GM23338 (cell line): Measurements from ENCODE around the gene SIRT7. TPM values are rescaled to one million over a fixed set of nuclear protein-coding genes. Genes with fewer than 3 reads are reported as not detected.

Experiments
- ATAC-seq: fragments of 200-7000 bp; cut with Tn5 transposase; 3 replicates; pipeline ENCODE4 v1.9.1; 2020
- DNase-seq: peaks from one replicate; pipeline ENCODE4 v3.0.0-alpha.2; 2015; ENCODE audit warnings: low spot score
- H2AFZ ChIP-seq: fragments of 200-600 bp; sonication (generic); 2 replicates; pipeline ENCODE4 v1.8.0; 2016; ENCODE audit warnings: antibody characterized with exemption, mild to moderate bottlenecking, moderate library complexity
- H3F3A ChIP-seq: fragments of 200-600 bp; sonication (generic); replicated peaks from 2 replicates; pipeline ENCODE4 v1.8.0; 2017; ENCODE audit warnings: antibody characterized with exemption, mixed run types, low read depth
- H3K27ac ChIP-seq: fragments of 200-600 bp; sonication (generic); 2 replicates; pipeline ENCODE4 v1.6.1; 2016; ENCODE audit warnings: low read depth
- H3K27me3 ChIP-seq: fragments of 200-600 bp; sonication (generic); 2 replicates; pipeline ENCODE4 v1.8.0; 2016; ENCODE audit warnings: mild to moderate bottlenecking, mixed run types, moderate library complexity; ENCODE audit not compliant: insufficient read depth
- H3K36me3 ChIP-seq: fragments of 200-600 bp; sonication (generic); 2 replicates; pipeline ENCODE4 v1.8.0; 2016; ENCODE audit warnings: mild to moderate bottlenecking; ENCODE audit not compliant: insufficient read depth
- H3K4me1 ChIP-seq: fragments of 200-600 bp; sonication (generic); 2 replicates; pipeline ENCODE4 v1.8.0; 2016; ENCODE audit warnings: mild to moderate bottlenecking, moderate library complexity; ENCODE audit not compliant: insufficient read depth
- H3K4me2 ChIP-seq: fragments of 200-600 bp; sonication (generic); 2 replicates; pipeline ENCODE4 v1.7.1; 2017; ENCODE audit warnings: mixed run types
- H3K4me3 ChIP-seq: fragments of 200-600 bp; sonication (generic); 2 replicates; pipeline ENCODE4 v1.6.1; 2016; ENCODE audit warnings: mixed run types
- H3K79me2 ChIP-seq: fragments of 200-600 bp; sonication (generic); replicated peaks from 2 replicates; pipeline ENCODE4 v1.8.0; 2017; ENCODE audit warnings: mild to moderate bottlenecking; ENCODE audit not compliant: insufficient read depth
- H3K9me2 ChIP-seq: fragments of 200-600 bp; sonication (generic); 2 replicates; pipeline ENCODE4 v1.8.0; 2017; ENCODE audit not compliant: insufficient read depth
- H4K20me1 ChIP-seq: fragments of 200-600 bp; sonication (generic); replicated peaks from 2 replicates; pipeline ENCODE4 v1.8.0; 2017; ENCODE audit warnings: mild to moderate bottlenecking; ENCODE audit not compliant: insufficient read depth
- H3K27ac Mint-ChIP-seq: 2 replicates; pipeline ENCODE4 v1.8.0; 2020; ENCODE audit warnings: inconsistent platforms, mild to moderate bottlenecking, moderate library complexity, mixed read lengths
- H3K27me3 Mint-ChIP-seq: 3 replicates; pipeline ENCODE4 v1.8.0; 2022; ENCODE audit warnings: low read depth, mild to moderate bottlenecking, moderate library complexity, mixed read lengths, inconsistent platforms; ENCODE audit not compliant: insufficient read depth, poor library complexity
- H3K36me3 Mint-ChIP-seq: 3 replicates; pipeline ENCODE4 v1.8.0; 2021; ENCODE audit warnings: low read depth, mild to moderate bottlenecking, inconsistent platforms, moderate library complexity, mixed read lengths
- H3K4me1 Mint-ChIP-seq: 3 replicates; pipeline ENCODE4 v1.8.0; 2020; ENCODE audit warnings: mild to moderate bottlenecking, inconsistent platforms, mixed read lengths
- H3K4me3 Mint-ChIP-seq: 3 replicates; pipeline ENCODE4 v1.8.0; 2021; ENCODE audit warnings: moderate library complexity, mild to moderate bottlenecking, inconsistent platforms, mixed read lengths
- H3K9me3 Mint-ChIP-seq: 3 replicates; pipeline ENCODE4 v1.8.0; 2020; ENCODE audit warnings: moderate library complexity, mild to moderate bottlenecking, inconsistent platforms, mixed read lengths
- CREB1 ChIP-seq: fragments of 250-450 bp; sonication (Bioruptor Pico); IDR thresholded peaks from 2 replicates; pipeline ENCODE4 v1.5.0; 2020; ENCODE audit warnings: low read depth, mild to moderate bottlenecking, moderate library complexity
- EZH2 ChIP-seq: fragments of 200-600 bp; sonication (generic); IDR thresholded peaks from one replicate; pipeline ENCODE4 v1.8.0; 2017; ENCODE audit warnings: antibody characterized with exemption, mild to moderate bottlenecking, low read depth; ENCODE audit not compliant: unreplicated experiment
- EZH2phosphoT487 ChIP-seq: fragments of 200-600 bp; sonication (generic); IDR thresholded peaks from one replicate; pipeline ENCODE4 v1.8.1; 2018; ENCODE audit warnings: antibody characterized with exemption; ENCODE audit not compliant: unreplicated experiment
- JUNB ChIP-seq: IDR thresholded peaks from one replicate; pipeline ENCODE4 v1.6.1; 2016; ENCODE audit warnings: antibody characterized with exemption; ENCODE audit not compliant: unreplicated experiment
- NANOG ChIP-seq: IDR thresholded peaks from 2 replicates; pipeline ENCODE4 v1.6.1; 2016; ENCODE audit warnings: antibody characterized with exemption, borderline replicate concordance
- POLR2AphosphoS5 ChIP-seq: IDR thresholded peaks from 2 replicates; pipeline ENCODE4 v1.6.1; 2016; ENCODE audit warnings: antibody characterized with exemption, low read depth
- polyA plus RNA-seq: library from polyadenylated mRNA; unstranded; fragments of >200 nt; fragmentation: Nextera tagmentation; extraction: Ambion mirVana; gene quantifications from 2 replicates; pipeline ENCODE4 v1.2.1, GENCODE V29; 2016
- total RNA-seq: library from RNA; depleted of rRNA; stranded (reverse); fragments of >200 nt; shearing (Covaris generic); gene quantifications from 2 replicates; pipeline ENCODE4 v1.2.3, GENCODE V29; 2014
- TF ChIP-seq, protein P1 (sequence below): IDR thresholded peaks from one replicate; pipeline ENCODE4 v1.6.1; 2018; ENCODE audit warnings: antibody characterized with exemption; ENCODE audit not compliant: unreplicated experiment
- TF ChIP-seq, protein P2 (sequence below): IDR thresholded peaks from 2 replicates; pipeline ENCODE4 v1.6.1; 2016; ENCODE audit warnings: antibody characterized with exemption

SIRT7 gene
- total and polyA plus RNA-seq, 2 experiments from 2014 or later, result 16.3 to 20.8 TPM

DNA sequence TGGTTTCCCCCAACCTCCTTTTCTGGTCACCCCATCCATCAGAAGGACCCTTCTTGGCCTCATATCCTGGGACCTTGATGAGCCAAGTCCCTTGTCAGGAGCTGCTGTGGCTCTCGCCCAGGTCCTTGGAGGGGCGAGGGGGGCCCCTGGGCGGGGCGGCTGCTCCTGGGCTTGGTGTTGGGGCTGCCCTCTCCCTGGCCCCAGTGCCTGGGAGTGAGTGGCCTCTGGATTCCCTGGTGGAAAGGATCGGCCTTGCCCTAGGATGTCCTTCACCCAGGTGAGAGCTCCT, 49.2 kb upstream of the SIRT7 start (continued):
- TF ChIP-seq, protein P1, sequence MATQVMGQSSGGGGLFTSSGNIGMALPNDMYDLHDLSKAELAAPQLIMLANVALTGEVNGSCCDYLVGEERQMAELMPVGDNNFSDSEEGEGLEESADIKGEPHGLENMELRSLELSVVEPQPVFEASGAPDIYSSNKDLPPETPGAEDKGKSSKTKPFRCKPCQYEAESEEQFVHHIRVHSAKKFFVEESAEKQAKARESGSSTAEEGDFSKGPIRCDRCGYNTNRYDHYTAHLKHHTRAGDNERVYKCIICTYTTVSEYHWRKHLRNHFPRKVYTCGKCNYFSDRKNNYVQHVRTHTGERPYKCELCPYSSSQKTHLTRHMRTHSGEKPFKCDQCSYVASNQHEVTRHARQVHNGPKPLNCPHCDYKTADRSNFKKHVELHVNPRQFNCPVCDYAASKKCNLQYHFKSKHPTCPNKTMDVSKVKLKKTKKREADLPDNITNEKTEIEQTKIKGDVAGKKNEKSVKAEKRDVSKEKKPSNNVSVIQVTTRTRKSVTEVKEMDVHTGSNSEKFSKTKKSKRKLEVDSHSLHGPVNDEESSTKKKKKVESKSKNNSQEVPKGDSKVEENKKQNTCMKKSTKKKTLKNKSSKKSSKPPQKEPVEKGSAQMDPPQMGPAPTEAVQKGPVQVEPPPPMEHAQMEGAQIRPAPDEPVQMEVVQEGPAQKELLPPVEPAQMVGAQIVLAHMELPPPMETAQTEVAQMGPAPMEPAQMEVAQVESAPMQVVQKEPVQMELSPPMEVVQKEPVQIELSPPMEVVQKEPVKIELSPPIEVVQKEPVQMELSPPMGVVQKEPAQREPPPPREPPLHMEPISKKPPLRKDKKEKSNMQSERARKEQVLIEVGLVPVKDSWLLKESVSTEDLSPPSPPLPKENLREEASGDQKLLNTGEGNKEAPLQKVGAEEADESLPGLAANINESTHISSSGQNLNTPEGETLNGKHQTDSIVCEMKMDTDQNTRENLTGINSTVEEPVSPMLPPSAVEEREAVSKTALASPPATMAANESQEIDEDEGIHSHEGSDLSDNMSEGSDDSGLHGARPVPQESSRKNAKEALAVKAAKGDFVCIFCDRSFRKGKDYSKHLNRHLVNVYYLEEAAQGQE, result no peak
- no peak for TF ChIP-seq CREB1 (CRISPR knock-in tag)
- no peak for TF ChIP-seq POLR2AphosphoS5
- TF ChIP-seq EZH2, result no peak
- TF ChIP-seq EZH2phosphoT487, result no peak
- TF ChIP-seq NANOG, result no peak
- no peak for TF ChIP-seq JUNB

DNA sequence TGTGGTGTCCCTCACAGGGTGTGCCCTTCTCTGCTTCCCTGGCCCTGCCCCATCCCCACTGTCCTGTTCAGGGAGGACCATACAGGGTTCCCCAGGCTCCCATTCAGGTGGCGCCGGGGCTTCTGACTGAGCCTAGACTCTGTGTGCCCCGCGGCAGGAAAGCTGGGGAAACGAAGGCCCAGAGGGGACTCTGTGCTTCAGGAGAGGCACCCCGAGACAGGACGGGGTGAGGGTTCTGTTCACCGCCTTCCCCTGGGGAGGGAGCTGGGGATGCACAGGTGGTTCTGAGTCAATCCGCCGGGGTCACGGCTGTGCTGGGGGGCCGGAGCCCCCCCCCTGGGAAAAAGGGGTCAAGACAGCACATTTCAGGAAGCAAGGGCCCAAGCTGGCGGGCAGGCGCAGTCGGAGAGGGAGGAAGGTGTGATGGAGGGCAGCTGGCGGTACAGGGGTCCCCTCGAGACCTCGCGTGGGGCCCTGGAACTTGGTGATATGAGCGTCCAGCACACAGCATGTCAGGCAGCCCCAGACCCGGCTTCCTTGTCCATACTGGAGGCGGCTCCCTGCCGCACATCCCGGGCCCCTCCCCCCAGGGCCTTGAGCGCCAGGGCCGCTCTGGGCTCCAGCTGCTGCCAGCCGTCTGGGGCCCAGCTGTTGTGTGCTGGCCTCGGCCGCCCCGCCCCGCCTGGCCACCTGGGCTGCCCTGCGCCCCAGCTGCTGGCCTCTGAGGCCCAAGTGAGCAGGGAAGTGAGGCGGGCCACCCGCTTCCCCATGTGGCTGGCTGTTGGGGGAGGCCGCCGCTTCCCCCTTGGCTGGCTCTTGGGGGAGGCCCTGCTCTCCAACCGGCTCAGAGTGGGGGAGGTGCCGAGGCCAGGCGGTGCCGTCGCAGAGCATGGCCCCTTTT, 48.6 kb upstream of the SIRT7 start:
- no peaks in the 10 kb centered on the region; the same call in 1 of the 3 replicates for H3K9me3 Mint-ChIP-seq
- H3K79me2 ChIP-seq, result no peaks in the 10 kb centered on the region
- TF ChIP-seq CREB1 (CRISPR knock-in tag) (no peak), EZH2 (no peak)
- TF ChIP-seq, protein P2, sequence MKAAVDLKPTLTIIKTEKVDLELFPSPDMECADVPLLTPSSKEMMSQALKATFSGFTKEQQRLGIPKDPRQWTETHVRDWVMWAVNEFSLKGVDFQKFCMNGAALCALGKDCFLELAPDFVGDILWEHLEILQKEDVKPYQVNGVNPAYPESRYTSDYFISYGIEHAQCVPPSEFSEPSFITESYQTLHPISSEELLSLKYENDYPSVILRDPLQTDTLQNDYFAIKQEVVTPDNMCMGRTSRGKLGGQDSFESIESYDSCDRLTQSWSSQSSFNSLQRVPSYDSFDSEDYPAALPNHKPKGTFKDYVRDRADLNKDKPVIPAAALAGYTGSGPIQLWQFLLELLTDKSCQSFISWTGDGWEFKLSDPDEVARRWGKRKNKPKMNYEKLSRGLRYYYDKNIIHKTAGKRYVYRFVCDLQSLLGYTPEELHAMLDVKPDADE, result no peak
- no peak overlapping the region for H3K27ac ChIP-seq
- peaks cover 3% of the 10 kb centered on the region; the same call in 1 of the 3 replicates for H3K4me1 Mint-ChIP-seq
- peak overlapping the region; percentile 47 for H3K4me3 ChIP-seq
- peak; percentile 83 for DNase-seq
- peak; percentile 68 for ATAC-seq
- H4K20me1 ChIP-seq, result no peaks in the 10 kb centered on the region
- H3K4me1 ChIP-seq, result peaks cover 26% of the 10 kb centered on the region
- peaks cover 56% of the 10 kb centered on the region for H3K27me3 Mint-ChIP-seq
- H3K4me3 Mint-ChIP-seq, result no peak overlapping the region
- H3K27me3 ChIP-seq, result peaks cover 74% of the 10 kb centered on the region
- H3K36me3 ChIP-seq, result no peaks in the 10 kb centered on the region
- no peaks in the 10 kb centered on the region for H3K9me2 ChIP-seq
- no peak overlapping the region for H3K27ac Mint-ChIP-seq
- H3K4me2 ChIP-seq, result peak overlapping the region; percentile 76
- peak overlapping the region; percentile 92 for H2AFZ ChIP-seq
- no peaks in the 10 kb centered on the region for H3K36me3 Mint-ChIP-seq
- H3F3A ChIP-seq, result peaks cover 22% of the 10 kb centered on the region
